ENCODE results near the gene OSGIN1. TPM values are rescaled to one million over a fixed set of nuclear protein-coding genes. Genes with fewer than 3 reads are reported as not detected.

The OSGIN1 gene
- total RNA-seq, 1 donor from 2014 or later: 1.6 TPM

- ATAC-seq (ENCODE audit: low read depth) (no peak), DNase-seq (no peak)
- H3K27me3 Mint-ChIP-seq: peaks cover 3% of the 10 kb centered on the region
- no peaks in the 10 kb centered on the region for H3K9me3 Mint-ChIP-seq
- TF ChIP-seq CTCF (IDR thresholded peaks at IDR 0.05): no peak
- no peak overlapping the region for H3K27ac Mint-ChIP-seq
- POLR2A ChIA-PET: no interaction called here
- H3K4me1 Mint-ChIP-seq: peaks cover 2% of the 10 kb centered on the region
- no peaks in the 10 kb centered on the region for H3K36me3 Mint-ChIP-seq (ENCODE audit: low read depth)
- intact Hi-C loops (cut with micrococcal nuclease): no loop called here
- CTCF ChIA-PET: interaction anchor here (1.6 kb wide), 1 partner anchor 10 kb away, joined by 3 read pairs; no protein-coding TSS in a partner anchor
- no peak overlapping the region for H3K4me3 Mint-ChIP-seq
Observed at GRCh38 chr16:83963277-83964119, 10.5 kb downstream of the OSGIN1 start.

- POLR2A ChIA-PET: no interaction called here
- H3K4me3 Mint-ChIP-seq: no peak overlapping the region
- intact Hi-C loops (cut with micrococcal nuclease): no loop called here
Observed at GRCh38 chr16:83964684-83965443, 11.8 kb downstream of the OSGIN1 start.

GRCh38 chr16:83965444-83966152, 12.6 kb downstream of the OSGIN1 start:
- TF ChIP-seq CTCF (IDR thresholded peaks at IDR 0.05): no peak
- peaks cover 5% of the 10 kb centered on the region for H3K4me1 Mint-ChIP-seq
- H3K27ac Mint-ChIP-seq: no peak overlapping the region
- intact Hi-C loops (cut with micrococcal nuclease): no loop called here
- ATAC-seq (ENCODE audit: low read depth) (no peak), DNase-seq (no peak)
- ChIA-PET POLR2A (no interaction called here), CTCF (no interaction called here)
- no peak overlapping the region for H3K4me3 Mint-ChIP-seq
- peaks cover 14% of the 10 kb centered on the region for H3K27me3 Mint-ChIP-seq
- no peaks in the 10 kb centered on the region for H3K9me3 Mint-ChIP-seq
- H3K36me3 Mint-ChIP-seq (ENCODE audit: low read depth): no peaks in the 10 kb centered on the region

More at GRCh38 chr16:83964684-83965443, 11.8 kb downstream of the OSGIN1 start:
- H3K9me3 Mint-ChIP-seq: no peaks in the 10 kb centered on the region
- peaks cover 5% of the 10 kb centered on the region for H3K4me1 Mint-ChIP-seq
- no peak for TF ChIP-seq CTCF (IDR thresholded peaks at IDR 0.05)
- CTCF ChIA-PET: no interaction called here
- ATAC-seq (ENCODE audit: low read depth): no peak
- H3K27me3 Mint-ChIP-seq: peaks cover 9% of the 10 kb centered on the region
- H3K27ac Mint-ChIP-seq: no peak overlapping the region
- H3K36me3 Mint-ChIP-seq (ENCODE audit: low read depth): no peaks in the 10 kb centered on the region
- DNase-seq: no peak

GRCh38 chr16:83966153-83966696, 13.2 kb downstream of the OSGIN1 start:
- DNase-seq: no peak
- ChIA-PET POLR2A (no interaction called here), CTCF (no interaction called here)
- ATAC-seq (ENCODE audit: low read depth): no peak
- Mint-ChIP-seq H3K4me1 (peaks cover 5% of the 10 kb centered on the region), H3K9me3 (no peaks in the 10 kb centered on the region), H3K4me3 (no peak overlapping the region), H3K36me3 (ENCODE audit: low read depth) (no peaks in the 10 kb centered on the region), H3K27ac (no peak overlapping the region), H3K27me3 (peaks cover 17% of the 10 kb centered on the region)
- intact Hi-C loops (cut with micrococcal nuclease): no loop called here
- no peak for TF ChIP-seq CTCF (IDR thresholded peaks at IDR 0.05)
